Trophoblast cell (in vitro differentiated cells and primary cell): ENCODE measurements around the gene TPD52L1.

Experiments
- DNase-seq, 2 donors: peaks; one replicate each; pipeline ENCODE4 v3.0.0-alpha.2; 2016
- H2AFZ ChIP-seq: 2 replicates; pipeline ENCODE4 v1.6.1; 2013; ENCODE audit warnings: low read length, moderate library complexity, mild to moderate bottlenecking; ENCODE audit not compliant: insufficient read depth, poor library complexity
- H2AK5ac ChIP-seq: 2 replicates; pipeline ENCODE4 v1.6.1; 2013; ENCODE audit warnings: mild to moderate bottlenecking, low read length
- H2BK120ac ChIP-seq: 2 replicates; pipeline ENCODE4 v1.6.1; 2013; ENCODE audit warnings: low read length, mild to moderate bottlenecking, moderate library complexity; ENCODE audit not compliant: insufficient read depth, poor library complexity
- H2BK12ac ChIP-seq: 2 replicates; pipeline ENCODE4 v1.6.1; 2013; ENCODE audit warnings: mild to moderate bottlenecking, low read length, moderate library complexity
- H2BK5ac ChIP-seq: 2 replicates; pipeline ENCODE4 v1.6.1; 2013; ENCODE audit warnings: low read length, low read depth, moderate library complexity, mild to moderate bottlenecking; ENCODE audit not compliant: poor library complexity
- H3K14ac ChIP-seq: 2 replicates; pipeline ENCODE4 v1.6.1; 2013; ENCODE audit warnings: mild to moderate bottlenecking, low read length
- H3K18ac ChIP-seq: 2 replicates; pipeline ENCODE4 v1.6.1; 2013; ENCODE audit warnings: mild to moderate bottlenecking, low read length
- H3K23ac ChIP-seq: 2 replicates; pipeline ENCODE4 v1.6.1; 2013; ENCODE audit warnings: low read length
- H3K27ac ChIP-seq: 2 replicates; pipeline ENCODE4 v1.5.1; 2013; ENCODE audit warnings: low read depth, mild to moderate bottlenecking, inconsistent platforms, low read length, moderate library complexity
- H3K27me3 ChIP-seq: 2 replicates; pipeline ENCODE4 v1.6.1; 2013; ENCODE audit warnings: inconsistent platforms, mild to moderate bottlenecking, low read length, moderate library complexity; ENCODE audit not compliant: insufficient read depth
- H3K36me3 ChIP-seq, 2 experiments: 1 replicate in 1 of 2; 2 replicates in 1 of 2; pipeline ENCODE4 v1.6.1; 2013; ENCODE audit warnings: low read length in 2 of 2, mild to moderate bottlenecking in 2 of 2, moderate library complexity in 1 of 2; ENCODE audit not compliant: insufficient read depth in 2 of 2, control insufficient read depth in 1 of 2
- H3K4ac ChIP-seq: 2 replicates; pipeline ENCODE4 v1.6.1; 2013; ENCODE audit warnings: low read depth, mild to moderate bottlenecking, low read length, moderate library complexity
- H3K4me1 ChIP-seq, 2 experiments: 1 replicate in 1 of 2; 2 replicates in 1 of 2; pipeline ENCODE4 v1.6.1; 2013; ENCODE audit warnings: low read length in 2 of 2, mild to moderate bottlenecking in 2 of 2, moderate library complexity in 1 of 2; ENCODE audit not compliant: insufficient read depth in 2 of 2, control insufficient read depth in 1 of 2
- H3K4me2 ChIP-seq: 2 replicates; pipeline ENCODE4 v1.6.1; 2013; ENCODE audit warnings: inconsistent platforms, mild to moderate bottlenecking, low read length, moderate library complexity
- H3K4me3 ChIP-seq: 2 replicates; pipeline ENCODE4 v1.5.1; 2013; ENCODE audit warnings: mild to moderate bottlenecking, low read depth, low read length, inconsistent platforms
- H3K79me1 ChIP-seq: one replicate; pipeline ENCODE4 v1.6.1; 2013; ENCODE audit warnings: low read length
- H3K79me2 ChIP-seq: 2 replicates; pipeline ENCODE4 v1.6.1; 2013; ENCODE audit warnings: low read length, mild to moderate bottlenecking; ENCODE audit not compliant: control insufficient read depth, insufficient read depth, poor library complexity
- H3K9ac ChIP-seq: 2 replicates; pipeline ENCODE4 v1.6.1; 2013; ENCODE audit warnings: mild to moderate bottlenecking, low read length
- H3K9me3 ChIP-seq: 2 replicates; pipeline ENCODE4 v1.6.1; 2013; ENCODE audit warnings: low read depth, mild to moderate bottlenecking, control low read depth, inconsistent platforms, low read length; ENCODE audit not compliant: insufficient read depth
- H4K12ac ChIP-seq: 2 replicates; pipeline ENCODE4 v1.6.1; 2013; ENCODE audit warnings: low read depth, mild to moderate bottlenecking, low read length, moderate library complexity
- H4K8ac ChIP-seq: 2 replicates; pipeline ENCODE4 v1.6.1; 2013; ENCODE audit warnings: low read depth, mild to moderate bottlenecking, low read length, moderate library complexity
- H4K91ac ChIP-seq: one replicate; pipeline ENCODE4 v1.6.1; 2013; ENCODE audit warnings: low read depth, mild to moderate bottlenecking, low read length, moderate library complexity
- WGBS: extraction: QIAGEN DNeasy Blood & Tissue Kit; methylation state at CpG from one replicate; pipeline ENCODE4 v1.1.7; 2013; ENCODE audit warnings: missing lambda C conversion rate; ENCODE audit not compliant: insufficient read length, insufficient coverage; ENCODE audit errors: extremely low coverage; 5-methylcytosine and 5-hydroxymethylcytosine counted together

TPD52L1 gene

DNA sequence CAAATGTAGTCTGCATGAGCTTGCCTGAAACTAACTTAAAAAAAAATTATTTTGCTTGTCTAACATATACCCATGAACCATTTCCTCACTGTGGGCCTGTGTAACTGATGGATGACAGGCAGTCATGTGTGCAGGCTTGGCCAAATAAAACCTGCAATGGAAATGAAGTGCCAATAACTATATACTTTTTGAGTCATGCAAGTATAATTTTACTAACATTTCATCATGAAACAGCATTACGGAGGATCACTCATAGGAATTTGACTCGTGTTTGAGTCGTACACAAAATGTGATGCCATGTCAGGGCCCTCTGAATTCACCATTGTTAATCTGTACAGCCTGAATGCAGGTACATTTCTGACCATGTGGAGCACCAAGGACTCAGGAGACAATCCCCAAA, 101.6 kb downstream of the TPD52L1 start:
- DNase-seq, result no peak
- Histone ChIP-seq H4K91ac (no peak overlapping the region), H3K9ac (no peak overlapping the region), H3K27me3 (no peaks in the 10 kb centered on the region), H3K9me3 (no peaks in the 10 kb centered on the region), H3K79me2 (no peaks in the 10 kb centered on the region), H3K36me3 (no peaks in the 10 kb centered on the region), H2AFZ (no peak overlapping the region), H3K4me2 (no peak overlapping the region), H2AK5ac (no peak overlapping the region), H3K14ac (no peak overlapping the region), H3K23ac (no peak overlapping the region), H2BK12ac (no peak overlapping the region), H3K4ac (no peak overlapping the region), H3K4me3 (no peak overlapping the region), H4K8ac (no peak overlapping the region), H4K12ac (no peak overlapping the region), H3K27ac (no peak overlapping the region), H2BK5ac (no peak overlapping the region), H3K18ac (no peak overlapping the region), H3K79me1 (no peaks in the 10 kb centered on the region), H3K4me1 (no peaks in the 10 kb centered on the region), H2BK120ac (no peak overlapping the region)
- no CpG with 5 or more reads among the region's 3 CpGs for WGBS

GRCh38 chr6:125257351-125257750, 103.8 kb downstream of the TPD52L1 start:
- no peak overlapping the region for H2BK12ac ChIP-seq
- no CpG with 5 or more reads among the region's 3 CpGs for WGBS
- no peak overlapping the region for H3K18ac ChIP-seq
- no peak overlapping the region for H3K4ac ChIP-seq
- no peak overlapping the region for H2AFZ ChIP-seq
- no peak overlapping the region for H4K8ac ChIP-seq
- no peak overlapping the region for H3K4me2 ChIP-seq
- H3K9ac ChIP-seq, result no peak overlapping the region
- DNase-seq, result no peak
- H3K14ac ChIP-seq, result no peak overlapping the region
- H2AK5ac ChIP-seq, result no peak overlapping the region
- H3K27me3 ChIP-seq, result no peaks in the 10 kb centered on the region
- no peak overlapping the region for H4K91ac ChIP-seq
- H2BK5ac ChIP-seq, result no peak overlapping the region
- H3K4me1 ChIP-seq, result no peaks in the 10 kb centered on the region
- no peaks in the 10 kb centered on the region for H3K79me1 ChIP-seq
- H3K9me3 ChIP-seq, result no peaks in the 10 kb centered on the region
- H2BK120ac ChIP-seq, result no peak overlapping the region
- H3K36me3 ChIP-seq, result no peaks in the 10 kb centered on the region
- no peak overlapping the region for H3K4me3 ChIP-seq
- H3K79me2 ChIP-seq, result no peaks in the 10 kb centered on the region
- no peak overlapping the region for H4K12ac ChIP-seq
- no peak overlapping the region for H3K27ac ChIP-seq
- H3K23ac ChIP-seq, result no peak overlapping the region

DNA sequence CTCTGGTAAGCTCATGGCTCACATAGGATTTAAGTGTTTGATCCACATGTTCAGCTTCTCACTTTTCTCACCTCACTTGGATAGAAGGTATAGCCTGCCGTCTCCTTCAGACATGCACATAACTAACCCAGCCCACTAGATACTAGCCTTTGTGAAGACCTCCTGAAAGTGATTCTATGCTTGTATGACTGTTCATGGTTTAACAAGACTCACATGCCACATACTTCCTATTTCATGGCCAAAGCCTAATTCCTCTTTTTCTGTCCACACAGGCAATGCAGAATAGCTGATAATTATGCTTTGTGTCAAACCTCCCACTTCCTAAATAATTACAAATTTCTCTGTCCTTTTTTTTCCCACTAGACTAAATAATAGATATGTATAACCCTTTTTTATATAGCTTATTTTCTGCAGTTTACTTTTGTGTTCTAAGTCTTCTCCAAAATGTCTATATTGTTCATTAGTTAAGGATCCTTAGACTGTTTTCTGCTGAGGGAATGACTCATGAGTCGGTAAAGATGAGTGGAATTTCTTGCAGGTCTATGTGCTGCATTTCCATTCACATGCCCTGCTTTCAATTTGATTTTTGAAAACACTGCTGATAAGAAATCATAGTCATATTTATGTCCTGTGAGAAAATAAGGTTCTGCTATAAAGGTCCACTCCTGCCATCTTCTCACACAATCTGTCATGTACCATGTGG, 105.2 kb downstream of the TPD52L1 start:
- Histone ChIP-seq H2BK12ac (no peak overlapping the region), H3K79me1 (no peaks in the 10 kb centered on the region), H3K14ac (no peak overlapping the region), H3K4me2 (no peak overlapping the region), H3K9me3 (peaks cover 2% of the 10 kb centered on the region), H3K27me3 (no peaks in the 10 kb centered on the region), H3K23ac (no peak overlapping the region), H3K4ac (no peak overlapping the region), H4K91ac (no peak overlapping the region), H2AFZ (no peak overlapping the region), H4K8ac (no peak overlapping the region), H2AK5ac (no peak overlapping the region), H3K79me2 (no peaks in the 10 kb centered on the region), H3K27ac (no peak overlapping the region), H2BK5ac (no peak overlapping the region), H3K4me3 (no peak overlapping the region), H2BK120ac (no peak overlapping the region), H3K9ac (no peak overlapping the region), H3K18ac (no peak overlapping the region), H3K4me1 (no peaks in the 10 kb centered on the region), H3K36me3 (peaks cover 0 to 2% of the 10 kb centered on the region in 2 experiments), H4K12ac (no peak overlapping the region)
- no CpG with 5 or more reads among the region's 2 CpGs for WGBS
- DNase-seq, result peak in 1 of 2 donors; percentile 29

DNA sequence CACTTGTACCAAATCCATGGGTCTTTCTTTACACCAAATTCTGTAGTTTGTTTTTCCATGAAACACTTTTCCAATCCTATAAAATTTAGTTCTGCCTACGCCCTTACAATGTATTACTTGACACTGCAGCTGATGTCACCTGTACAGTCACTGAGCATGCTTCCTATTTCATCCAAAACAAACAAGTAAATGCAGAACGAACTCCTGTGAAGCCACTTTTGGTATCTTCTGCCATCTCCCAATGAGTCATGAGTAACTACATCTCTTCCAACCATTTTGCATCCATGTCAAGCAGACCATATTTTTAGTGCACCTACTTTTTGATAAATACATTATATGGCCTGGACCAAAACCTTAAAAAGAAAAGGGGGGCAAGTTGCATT, 105.8 kb downstream of the TPD52L1 start:
- Histone ChIP-seq H3K4ac (no peak overlapping the region), H3K9me3 (peaks cover 2% of the 10 kb centered on the region), H2AK5ac (no peak overlapping the region), H3K4me3 (no peak overlapping the region), H4K8ac (no peak overlapping the region), H2BK120ac (no peak overlapping the region), H3K79me2 (no peaks in the 10 kb centered on the region), H2AFZ (no peak overlapping the region), H3K4me1 (no peaks in the 10 kb centered on the region), H3K27ac (no peak overlapping the region), H3K18ac (no peak overlapping the region), H3K23ac (no peak overlapping the region), H3K9ac (no peak overlapping the region), H2BK5ac (no peak overlapping the region), H3K4me2 (no peak overlapping the region), H3K27me3 (no peaks in the 10 kb centered on the region), H4K91ac (no peak overlapping the region), H4K12ac (no peak overlapping the region), H3K79me1 (no peaks in the 10 kb centered on the region), H3K36me3 (peaks cover 0 to 2% of the 10 kb centered on the region in 2 experiments), H2BK12ac (no peak overlapping the region), H3K14ac (no peak overlapping the region)
- peak in 1 of 2 donors; percentile 29 for DNase-seq
- WGBS, result no CpG with 5 or more reads among the region's 2 CpGs
